ENCODE data around the gene RIC3. TPM values are rescaled to one million over a fixed set of nuclear protein-coding genes. Genes with fewer than 3 reads are reported as not detected.

RIC3 gene
- total RNA-seq, 1 donor from 2014 or later: 17.7 TPM

DNA sequence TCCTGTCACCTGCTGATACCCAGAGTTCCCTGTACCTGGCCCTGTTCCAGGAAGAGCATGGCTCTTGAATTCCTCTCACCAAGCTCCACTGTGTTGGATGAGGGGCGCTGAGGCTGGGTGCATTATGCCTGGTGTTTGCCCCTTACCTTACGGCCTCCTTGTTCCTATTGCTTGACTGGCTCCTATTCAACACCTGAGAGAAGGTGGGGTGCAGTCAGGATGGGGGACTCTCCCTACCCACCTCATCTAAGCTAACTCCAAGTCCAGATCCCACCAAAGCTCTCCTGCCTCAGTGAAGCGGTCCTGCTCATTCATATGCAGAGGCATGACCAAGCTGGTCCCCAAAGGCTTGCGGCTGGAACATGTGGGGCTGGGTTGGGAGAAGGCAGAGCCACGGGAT, 35.8 kb upstream of the RIC3 start:
- Histone ChIP-seq H3K9me3 (no peaks in the 10 kb centered on the region), H3K27ac (no peak overlapping the region), H3K27me3 (no peaks in the 10 kb centered on the region), H3K36me3 (no peaks in the 10 kb centered on the region), H3K4me3 (no peak overlapping the region), H3K4me1 (no peaks in the 10 kb centered on the region)
- intact Hi-C loops (cut with DNase I): no loop called here
- DNase-seq (ENCODE audit: extremely low spot score in 2 of 2): peak in 1 of 2 donors; percentile 70
- TF ChIP-seq POLR2A (IDR thresholded peaks at IDR 0.05) (no peak), POLR2AphosphoS5 (IDR thresholded peaks at IDR 0.05; ENCODE audit: insufficient read depth in 1 of 2, low read depth in 1 of 2) (no peak)
- TF ChIP-seq, protein P1, sequence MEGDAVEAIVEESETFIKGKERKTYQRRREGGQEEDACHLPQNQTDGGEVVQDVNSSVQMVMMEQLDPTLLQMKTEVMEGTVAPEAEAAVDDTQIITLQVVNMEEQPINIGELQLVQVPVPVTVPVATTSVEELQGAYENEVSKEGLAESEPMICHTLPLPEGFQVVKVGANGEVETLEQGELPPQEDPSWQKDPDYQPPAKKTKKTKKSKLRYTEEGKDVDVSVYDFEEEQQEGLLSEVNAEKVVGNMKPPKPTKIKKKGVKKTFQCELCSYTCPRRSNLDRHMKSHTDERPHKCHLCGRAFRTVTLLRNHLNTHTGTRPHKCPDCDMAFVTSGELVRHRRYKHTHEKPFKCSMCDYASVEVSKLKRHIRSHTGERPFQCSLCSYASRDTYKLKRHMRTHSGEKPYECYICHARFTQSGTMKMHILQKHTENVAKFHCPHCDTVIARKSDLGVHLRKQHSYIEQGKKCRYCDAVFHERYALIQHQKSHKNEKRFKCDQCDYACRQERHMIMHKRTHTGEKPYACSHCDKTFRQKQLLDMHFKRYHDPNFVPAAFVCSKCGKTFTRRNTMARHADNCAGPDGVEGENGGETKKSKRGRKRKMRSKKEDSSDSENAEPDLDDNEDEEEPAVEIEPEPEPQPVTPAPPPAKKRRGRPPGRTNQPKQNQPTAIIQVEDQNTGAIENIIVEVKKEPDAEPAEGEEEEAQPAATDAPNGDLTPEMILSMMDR (IDR thresholded peaks at IDR 0.05): no peak

DNA sequence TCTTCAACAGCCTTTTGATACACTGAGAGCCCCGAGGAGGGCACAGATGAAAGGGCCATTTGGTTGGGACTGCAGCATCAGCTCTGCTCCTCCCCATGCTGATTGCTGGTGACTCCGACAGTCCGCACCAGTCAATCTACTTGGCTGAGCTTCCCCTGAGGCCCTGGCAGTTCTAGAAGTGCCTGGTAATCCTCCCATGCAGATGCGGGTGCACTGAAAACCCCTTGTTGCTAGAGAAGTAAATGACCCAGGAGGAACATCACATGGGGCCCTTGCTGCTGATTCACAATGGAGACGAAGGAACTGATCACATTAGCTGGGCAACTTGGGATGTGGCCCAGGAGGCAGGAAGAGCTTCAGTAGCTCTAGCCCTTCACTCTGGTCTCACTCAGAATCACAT, 35.2 kb upstream of the RIC3 start:
- Histone ChIP-seq H3K27me3 (no peaks in the 10 kb centered on the region), H3K27ac (no peak overlapping the region), H3K4me3 (no peak overlapping the region), H3K9me3 (no peaks in the 10 kb centered on the region), H3K36me3 (no peaks in the 10 kb centered on the region), H3K4me1 (no peaks in the 10 kb centered on the region)
- intact Hi-C loops (cut with DNase I): no loop called here
- TF ChIP-seq, protein P1 (IDR thresholded peaks at IDR 0.05): no peak
- TF ChIP-seq POLR2A (IDR thresholded peaks at IDR 0.05): no peak
- TF ChIP-seq POLR2AphosphoS5 (IDR thresholded peaks at IDR 0.05; ENCODE audit: insufficient read depth in 1 of 2, low read depth in 1 of 2): no peak
- peak in 1 of 2 donors; percentile 60 for DNase-seq (ENCODE audit: extremely low spot score in 2 of 2)

DNA sequence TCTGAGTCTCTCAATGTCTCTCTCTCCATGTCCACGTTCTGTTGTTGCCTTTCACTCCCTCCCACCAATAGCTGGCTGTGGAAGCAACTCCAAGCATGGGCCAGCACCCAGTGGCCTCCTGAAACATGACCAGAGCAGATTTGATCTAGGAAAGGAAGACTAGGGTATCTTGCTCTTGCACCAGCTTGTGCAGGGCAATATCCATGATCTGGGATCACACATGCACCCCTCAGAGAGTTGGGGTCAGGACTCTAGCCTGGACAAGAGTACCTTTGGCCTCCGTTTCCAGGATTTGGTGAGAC, 34.5 kb upstream of the RIC3 start:
- H3K4me1 ChIP-seq: no peaks in the 10 kb centered on the region
- no peaks in the 10 kb centered on the region for H3K36me3 ChIP-seq
- intact Hi-C loops (cut with DNase I): no loop called here
- no peaks in the 10 kb centered on the region for H3K27me3 ChIP-seq
- no peaks in the 10 kb centered on the region for H3K9me3 ChIP-seq
- DNase-seq (ENCODE audit: extremely low spot score in 2 of 2): no peak
- no peak overlapping the region for H3K27ac ChIP-seq
- TF ChIP-seq POLR2AphosphoS5 (IDR thresholded peaks at IDR 0.05; ENCODE audit: insufficient read depth in 1 of 2, low read depth in 1 of 2) (no peak), POLR2A (IDR thresholded peaks at IDR 0.05) (no peak)
- TF ChIP-seq, protein P1 (IDR thresholded peaks at IDR 0.05): no peak
- no peak overlapping the region for H3K4me3 ChIP-seq

DNA sequence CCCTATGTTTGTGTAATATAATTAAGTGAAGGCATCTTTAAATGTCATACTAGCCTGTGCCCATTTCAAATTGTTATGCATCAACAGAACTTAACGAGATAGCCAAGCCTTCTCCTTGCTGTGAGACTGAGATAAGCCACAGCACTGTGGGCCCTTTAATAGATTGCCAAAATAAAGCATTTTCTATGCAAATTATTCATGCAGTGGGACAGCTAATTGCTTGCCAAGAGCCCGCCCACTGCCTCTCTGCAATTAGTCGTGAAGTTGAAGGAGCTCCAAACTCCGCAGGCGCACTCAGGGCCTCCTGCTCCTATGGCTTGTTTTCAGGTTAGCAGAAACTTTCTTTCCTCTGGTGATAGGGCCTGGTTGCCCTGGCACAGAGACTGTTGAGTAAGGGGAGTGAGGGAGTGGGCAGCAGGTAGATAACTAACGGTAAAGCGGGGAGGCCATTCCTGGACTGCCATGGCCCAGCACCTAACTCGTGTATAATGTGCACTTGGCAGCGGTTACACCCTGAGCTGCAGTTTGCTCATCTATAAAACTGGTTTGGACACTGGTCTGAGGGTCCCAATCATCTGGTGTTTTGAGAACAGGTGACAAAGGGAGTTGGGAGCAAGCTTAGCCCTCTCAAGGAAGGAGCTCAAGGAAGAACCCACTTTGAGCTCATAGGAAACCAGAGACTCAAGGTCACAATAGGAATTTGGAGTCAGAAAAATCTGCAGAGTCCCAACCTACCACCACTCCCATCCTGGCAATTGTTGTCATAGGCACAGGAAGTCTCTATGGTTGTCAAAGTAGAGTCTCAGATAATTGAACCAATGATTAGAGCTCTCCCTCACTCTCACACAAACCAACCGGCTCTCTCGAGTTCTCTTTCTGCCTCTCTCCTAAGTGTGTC, 33.9 kb upstream of the RIC3 start:
- Histone ChIP-seq H3K4me3 (no peak overlapping the region), H3K27ac (no peak overlapping the region), H3K4me1 (no peaks in the 10 kb centered on the region), H3K9me3 (no peaks in the 10 kb centered on the region), H3K36me3 (no peaks in the 10 kb centered on the region), H3K27me3 (no peaks in the 10 kb centered on the region)
- intact Hi-C loops (cut with DNase I): no loop called here
- TF ChIP-seq, protein P1 (IDR thresholded peaks at IDR 0.05): no peak
- peak in 1 of 2 donors; percentile 56 for DNase-seq (ENCODE audit: extremely low spot score in 2 of 2)

DNA sequence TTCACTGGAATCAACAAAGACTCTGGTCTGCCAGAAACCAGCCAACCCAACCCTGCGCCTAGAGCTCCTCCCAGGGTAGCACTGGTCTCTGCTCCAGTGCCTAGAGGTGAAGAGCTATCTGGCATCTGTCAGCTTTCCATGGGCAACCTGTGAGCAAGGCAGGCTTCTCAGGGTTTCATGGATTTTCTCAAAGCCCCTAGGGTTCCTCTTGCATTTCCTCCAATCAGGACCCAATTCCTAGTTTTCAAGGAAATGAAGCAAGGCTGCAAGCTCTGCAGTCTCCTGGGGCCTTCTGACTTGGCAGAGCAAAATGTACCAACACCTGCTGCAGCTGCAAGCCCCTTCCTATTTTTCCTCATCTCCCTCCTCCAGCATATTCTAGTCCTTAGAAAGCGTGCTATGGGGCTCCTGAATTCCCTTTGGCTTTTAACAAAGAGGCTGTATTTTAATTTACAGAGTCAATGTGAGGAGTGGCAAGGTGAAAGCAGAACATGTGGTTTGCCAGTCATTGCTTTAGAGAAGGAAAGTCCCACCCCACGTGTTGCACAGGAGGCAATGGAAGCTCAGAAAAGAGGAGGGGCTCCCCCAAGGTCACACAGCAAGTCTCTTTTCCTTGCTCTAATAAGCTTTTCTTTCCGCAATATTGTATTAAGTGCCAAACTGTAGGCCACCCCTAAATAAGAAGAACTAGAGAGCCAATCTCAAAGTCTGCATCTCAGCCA, 33.0 kb upstream of the RIC3 start:
- H3K27ac ChIP-seq: no peak overlapping the region
- no peaks in the 10 kb centered on the region for H3K4me1 ChIP-seq
- no peak overlapping the region for H3K4me3 ChIP-seq
- TF ChIP-seq, protein P1 (IDR thresholded peaks at IDR 0.05): no peak
- H3K9me3 ChIP-seq: no peaks in the 10 kb centered on the region
- H3K27me3 ChIP-seq: no peaks in the 10 kb centered on the region
- peak in 1 of 2 donors; percentile 69 for DNase-seq (ENCODE audit: extremely low spot score in 2 of 2)
- intact Hi-C loops (cut with DNase I): no loop called here
- no peaks in the 10 kb centered on the region for H3K36me3 ChIP-seq
